ENCODE data around the gene GLOD5.

- no peak for TF ChIP-seq CTCF (tag by site-specific recombination; IDR thresholded peaks at IDR 0.05)
- no peak for TF ChIP-seq ZNF529 (tag by site-specific recombination; IDR thresholded peaks at IDR 0.05; ENCODE audit: insufficient replicate concordance)
- no peak for TF ChIP-seq TSHZ1 (tag by site-specific recombination; IDR thresholded peaks at IDR 0.05; ENCODE audit: borderline replicate concordance)
- no peak for TF ChIP-seq ZNF488 (tag by site-specific recombination; IDR thresholded peaks at IDR 0.05)
- TF ChIP-seq REST (tag by site-specific recombination; IDR thresholded peaks at IDR 0.05), result peak; percentile 88
- TF ChIP-seq ZNF121 (tag by site-specific recombination; IDR thresholded peaks at IDR 0.05), result no peak
- TF ChIP-seq ZNF433 (tag by site-specific recombination; IDR thresholded peaks at IDR 0.05; ENCODE audit: low read depth), result no peak
- no peak for TF ChIP-seq PBX3 (CRISPR knock-in tag; IDR thresholded peaks at IDR 0.05)
- no peak for TF ChIP-seq ZNF660 (tag by site-specific recombination; IDR thresholded peaks at IDR 0.05)
- TF ChIP-seq ZNF704 (tag by site-specific recombination; IDR thresholded peaks at IDR 0.05), result no peak
- no peak for TF ChIP-seq HOXC10 (CRISPR knock-in tag; IDR thresholded peaks at IDR 0.05)
These were observed 41.3 kb downstream of the GLOD5 start for GRCh38 chrX:48802905-48803200.

Data from HEK293 (cell line).